Cerebellar nuclear complex (tissue), 1 donor: ENCODE results near the gene USHBP1.
"Not testable (repeated sequence)": the region's sequence is repeated elsewhere in the genome, so short reads cannot be mapped to it uniquely, and the experiment has no call there.

ENCODE experiments used
- DNase-seq, 2 experiments: peaks; one replicate each; lab custom pipeline; 2025; lab: John Stamatoyannopoulos, UW

USHBP1 gene

DNA sequence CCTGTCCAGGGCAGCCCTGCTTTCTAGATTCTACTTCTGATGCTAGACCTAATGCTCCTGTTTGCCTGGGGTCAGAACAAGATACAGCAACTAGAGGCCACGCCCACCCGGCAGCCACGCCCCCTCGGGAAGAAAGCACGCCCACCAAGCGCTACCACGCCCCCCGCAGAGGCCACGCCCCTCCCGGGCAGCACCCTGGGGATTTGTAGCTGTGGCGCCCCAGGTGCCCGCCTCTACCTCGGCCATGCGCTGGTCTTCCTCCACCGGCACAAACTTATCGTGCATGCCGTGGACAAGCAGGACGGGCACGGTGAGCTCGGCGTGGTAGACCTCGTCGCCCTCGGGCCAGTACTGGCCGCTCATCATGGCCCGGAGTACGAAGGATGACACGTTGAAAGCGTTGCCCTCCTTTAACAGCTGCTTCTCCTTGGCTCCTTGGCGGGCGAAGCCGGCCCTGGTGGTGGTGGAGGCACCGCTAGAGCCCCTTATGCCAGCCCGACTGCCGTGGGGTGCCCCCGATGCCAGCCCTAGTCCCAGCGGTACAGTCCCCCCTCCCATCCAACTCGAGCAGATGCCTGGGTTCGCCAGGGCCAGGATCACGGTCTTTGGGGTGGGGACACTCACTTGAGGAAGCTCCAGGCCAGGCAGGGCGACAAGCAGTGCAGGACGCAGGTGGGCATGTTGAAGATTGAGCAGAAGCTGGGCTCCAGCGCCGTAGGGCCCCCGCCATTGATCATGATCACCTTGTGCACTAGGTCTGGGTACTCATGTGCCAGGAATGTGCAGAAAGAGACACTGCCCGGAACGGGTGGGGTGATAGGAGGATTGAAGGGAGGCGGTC is 29.7 kb upstream of the USHBP1 start:
- no peak for DNase-seq

DNA sequence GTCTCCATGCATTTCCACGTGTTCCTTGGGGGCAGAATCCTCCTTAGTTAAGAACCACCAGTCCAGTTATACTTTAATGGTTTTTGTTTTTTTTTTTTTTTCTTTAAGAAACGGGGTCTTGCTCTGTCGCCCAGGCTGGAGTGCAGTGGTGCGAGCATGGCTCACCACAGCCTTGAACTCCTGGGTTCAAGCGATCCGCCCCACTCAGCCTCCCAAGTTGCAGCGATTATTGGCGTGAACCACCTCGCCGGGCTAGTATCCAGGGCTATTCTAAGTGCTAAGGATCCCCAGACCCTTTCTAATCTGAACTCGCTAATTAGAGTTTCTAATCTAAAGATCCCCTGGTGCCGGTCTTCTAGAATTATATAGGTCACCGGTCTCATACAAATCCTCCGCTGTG is 29.1 kb upstream of the USHBP1 start:
- no peak for DNase-seq

DNA sequence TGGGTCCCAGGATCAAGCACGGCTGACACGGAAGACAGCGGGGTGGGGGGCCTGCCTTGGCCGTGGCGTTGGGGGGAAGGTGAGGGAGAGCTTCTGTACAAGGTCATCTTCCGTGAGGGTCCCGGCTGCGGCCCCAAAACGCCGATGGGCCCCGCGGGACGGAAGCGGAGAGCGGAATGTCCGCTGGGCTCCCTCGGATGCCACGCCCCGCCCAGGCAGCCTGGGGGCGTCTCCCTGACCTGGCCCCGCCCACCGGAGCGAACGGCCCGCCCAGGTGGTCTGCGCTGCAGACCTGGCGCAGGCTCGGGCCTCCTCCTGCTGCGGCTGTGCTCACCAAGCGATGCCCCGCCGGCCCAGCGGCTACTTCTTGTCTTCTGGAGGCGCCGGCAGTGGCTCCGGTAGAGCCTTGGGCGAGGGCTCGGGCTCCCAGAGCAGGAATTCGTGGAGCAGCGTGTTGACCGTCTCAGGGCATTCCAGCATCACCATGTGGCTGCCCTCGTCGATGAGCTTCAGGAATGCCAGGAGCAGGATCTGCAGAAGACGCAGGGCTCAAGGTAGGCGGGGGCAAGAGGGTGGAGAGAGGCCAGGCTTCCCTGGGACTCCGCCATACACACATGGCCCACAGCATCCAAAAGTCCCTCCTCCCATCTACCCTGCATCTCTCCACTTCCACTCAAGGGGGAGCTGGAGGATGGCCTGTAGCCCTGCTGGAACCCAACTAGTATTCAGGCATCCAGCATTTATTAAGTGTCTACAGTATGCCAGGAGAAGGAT is 27.9 kb upstream of the USHBP1 start:
- DNase-seq: peak in 1 of 2 experiments; percentile 26

DNA sequence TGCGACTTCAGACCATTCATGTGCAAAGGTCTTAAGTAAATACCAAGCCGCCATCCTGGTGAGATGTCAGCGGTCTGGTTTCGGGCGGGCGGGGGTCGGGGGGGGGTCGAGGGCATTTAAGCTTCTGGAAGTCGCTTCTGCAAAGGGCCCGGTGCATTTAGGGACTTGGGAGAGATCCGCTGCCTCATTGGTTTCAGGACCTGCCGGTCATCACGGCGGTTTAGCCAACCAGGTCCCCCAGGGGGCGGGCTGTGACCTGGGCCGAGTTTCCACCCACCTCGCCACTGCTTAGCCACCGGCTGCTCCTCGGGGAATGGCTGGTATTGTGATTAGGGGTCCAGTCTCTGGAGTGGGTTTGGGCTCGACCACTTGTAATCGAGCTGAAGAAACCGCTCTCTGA is 24.9 kb upstream of the USHBP1 start:
- DNase-seq: no peak

DNA sequence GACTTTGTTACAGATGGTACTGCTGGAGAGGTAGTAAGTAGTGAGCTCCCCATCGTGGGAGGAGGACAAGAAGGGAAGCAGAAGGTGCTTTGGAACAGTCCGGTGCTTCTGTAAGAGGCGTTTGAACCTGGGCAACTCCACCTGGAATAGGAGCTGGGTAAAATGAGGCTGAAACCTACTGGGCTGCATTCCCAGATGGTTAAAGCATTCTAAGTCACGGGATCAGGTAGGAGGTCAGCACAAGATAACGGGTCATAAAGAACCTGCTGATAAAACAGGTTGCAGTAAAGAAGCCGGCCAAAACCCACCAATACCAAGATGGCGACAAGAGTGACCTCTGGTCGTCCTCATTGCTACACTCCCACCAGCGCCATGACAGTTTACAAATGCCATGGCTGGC is 22.2 kb upstream of the USHBP1 start:
- no peak for DNase-seq

DNA sequence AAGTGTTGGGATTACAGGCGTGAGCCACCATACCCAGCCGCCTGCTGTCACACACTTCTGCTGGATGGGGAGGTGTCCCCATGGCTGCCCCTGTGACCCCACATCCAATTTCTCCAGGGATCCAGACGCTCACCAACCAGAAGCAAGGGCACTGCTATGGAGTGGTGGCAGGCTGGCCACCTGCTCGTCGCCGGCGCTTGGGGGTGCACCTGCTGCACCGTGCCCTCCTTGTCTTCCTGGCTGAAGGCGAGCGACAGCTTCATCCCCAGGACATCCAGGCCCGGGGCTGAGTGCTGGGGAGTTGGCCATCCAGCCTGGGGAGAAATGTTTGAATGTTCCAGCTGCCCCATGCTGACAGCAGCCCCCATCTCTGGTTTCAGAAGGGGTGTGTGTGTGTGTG is 21.7 kb upstream of the USHBP1 start:
- DNase-seq: no peak

DNA sequence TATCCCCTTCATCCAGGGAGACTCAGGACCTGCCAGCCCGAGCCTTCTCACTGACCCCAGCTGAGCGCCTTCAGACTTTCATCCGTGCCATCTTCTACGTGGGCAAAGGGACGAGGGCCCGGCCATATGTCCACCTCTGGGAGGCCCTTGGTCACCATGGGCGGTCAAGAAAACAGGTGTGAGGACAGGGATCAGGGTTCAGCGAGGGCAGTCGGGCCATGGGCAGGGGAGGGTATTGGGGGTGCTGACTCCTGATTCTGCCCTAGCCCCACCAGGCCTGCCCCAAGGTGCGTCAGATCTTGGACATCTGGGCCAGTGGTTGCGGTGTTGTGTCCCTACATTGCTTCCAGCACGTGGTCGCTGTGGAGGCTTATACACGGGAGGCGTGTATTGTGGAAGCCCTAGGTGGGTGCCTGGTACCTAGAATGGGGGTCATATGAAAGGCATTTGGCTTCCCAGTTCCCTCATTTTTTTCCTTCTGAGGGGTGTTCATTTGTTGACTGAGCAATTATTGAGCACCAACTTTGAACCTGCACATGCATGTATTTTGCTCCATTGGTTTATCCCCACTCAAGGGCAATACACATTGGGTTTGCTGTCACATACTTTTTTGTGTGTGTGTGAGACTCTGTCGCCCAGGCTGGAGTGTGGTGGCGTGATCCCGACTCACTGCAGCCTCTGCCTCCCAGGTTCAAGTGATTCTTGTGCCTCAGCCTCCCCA is 21.0 kb upstream of the USHBP1 start:
- DNase-seq: no peak

DNA sequence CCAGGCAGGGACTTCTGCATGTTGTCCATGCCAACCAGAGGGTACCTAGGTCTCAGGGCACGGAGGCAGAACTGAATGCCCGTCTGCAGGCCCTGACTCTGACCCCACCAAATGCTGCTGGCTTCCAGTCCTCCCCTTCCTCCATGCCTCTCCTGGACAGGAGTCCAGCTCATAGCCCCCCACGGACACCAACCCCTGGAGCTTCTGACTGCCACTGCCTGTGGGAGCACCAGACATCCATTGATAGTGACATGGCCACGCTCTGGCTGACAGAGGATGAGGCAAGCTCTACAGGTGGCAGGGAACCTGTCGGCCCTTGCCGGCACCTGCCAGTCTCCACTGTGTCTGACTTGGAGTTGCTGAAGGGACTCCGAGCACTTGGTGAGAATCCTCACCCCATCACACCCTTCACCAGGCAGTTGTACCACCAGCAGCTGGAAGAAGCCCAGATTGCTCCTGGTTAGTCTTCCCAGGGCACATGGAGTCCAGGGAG is 19.0 kb upstream of the USHBP1 start:
- DNase-seq: no peak

DNA sequence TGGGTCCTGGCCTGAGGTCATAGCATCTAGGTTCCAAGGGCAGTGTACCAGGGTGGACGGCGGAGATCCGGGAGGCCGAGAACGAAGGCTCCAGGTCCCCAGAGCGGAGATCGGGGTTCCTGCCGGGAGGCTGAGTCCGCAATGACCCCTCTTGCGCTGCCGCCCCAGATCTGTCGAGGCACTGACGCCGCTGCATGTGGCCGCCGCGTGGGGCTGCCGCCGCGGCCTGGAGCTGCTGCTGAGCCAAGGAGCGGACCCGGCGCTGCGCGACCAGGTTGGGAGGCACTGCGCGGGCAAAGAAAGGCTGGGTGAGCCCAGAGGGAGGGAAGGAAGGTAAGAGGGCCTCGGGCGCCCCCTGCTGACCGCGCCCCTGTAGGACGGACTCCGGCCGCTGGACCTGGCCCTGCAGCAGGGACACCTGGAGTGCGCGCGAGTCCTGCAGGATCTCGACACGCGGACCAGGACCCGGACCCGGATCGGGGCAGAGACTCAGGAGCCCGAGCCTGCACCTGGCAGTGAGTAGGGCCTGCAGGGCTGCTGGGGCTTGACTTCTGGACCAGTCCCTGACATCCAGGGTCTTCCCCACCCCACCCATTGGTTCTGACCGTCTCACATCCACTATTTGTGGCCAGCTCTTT is 18.1 kb upstream of the USHBP1 start:
- DNase-seq: peak in 1 of 2 experiments; percentile 34

DNA sequence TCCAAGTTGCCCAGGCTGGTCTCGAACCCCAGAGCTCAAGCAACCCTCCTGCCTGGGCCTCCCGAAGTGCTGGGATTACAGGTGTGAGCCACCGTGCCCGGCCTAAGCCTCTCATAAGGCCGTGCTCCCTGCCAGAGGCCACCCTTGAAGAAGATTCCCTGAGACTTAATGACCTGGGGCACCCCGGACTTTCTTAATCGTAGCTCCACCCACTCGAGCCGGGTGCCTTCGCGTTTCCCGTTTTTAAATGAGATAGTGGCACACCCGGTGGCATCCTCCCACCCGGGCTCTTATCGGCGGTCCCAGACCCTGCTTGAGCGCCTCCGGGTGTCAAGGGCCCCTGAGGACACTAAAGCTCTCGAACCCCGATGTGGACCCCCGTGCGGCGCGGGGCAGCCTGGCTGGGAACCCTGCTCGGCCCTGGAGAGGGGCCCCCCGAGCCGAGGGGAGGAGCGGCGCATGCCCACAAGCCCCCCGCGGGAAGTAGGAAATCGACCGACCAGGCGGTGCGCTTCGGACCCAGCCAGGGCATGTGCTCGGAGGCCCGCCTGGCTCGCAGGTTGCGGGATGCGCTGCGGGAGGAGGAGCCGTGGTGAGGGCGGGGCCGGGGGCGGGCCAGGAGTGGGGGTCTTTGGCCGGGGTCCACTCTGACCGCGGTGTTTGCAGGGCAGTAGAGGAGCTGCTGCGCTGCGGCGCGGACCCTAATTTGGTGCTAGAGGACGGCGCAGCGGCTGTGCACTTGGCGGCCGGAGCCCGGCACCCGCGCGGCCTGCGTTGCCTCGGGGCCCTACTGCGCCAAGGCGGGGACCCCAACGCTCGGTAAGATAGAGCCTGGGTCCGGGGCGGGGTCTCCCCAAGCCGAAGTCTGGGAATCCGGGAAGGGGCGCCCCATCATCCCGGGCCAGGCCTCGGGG is 17.1 kb upstream of the USHBP1 start, which contains the start of gene ANKLE1:
TSS of gene ANKLE1 (plus strand) at position 511 of the 914 bp plus-strand sequence. CDS start at position 531, 20 bp downstream.
- no peak for DNase-seq

DNA sequence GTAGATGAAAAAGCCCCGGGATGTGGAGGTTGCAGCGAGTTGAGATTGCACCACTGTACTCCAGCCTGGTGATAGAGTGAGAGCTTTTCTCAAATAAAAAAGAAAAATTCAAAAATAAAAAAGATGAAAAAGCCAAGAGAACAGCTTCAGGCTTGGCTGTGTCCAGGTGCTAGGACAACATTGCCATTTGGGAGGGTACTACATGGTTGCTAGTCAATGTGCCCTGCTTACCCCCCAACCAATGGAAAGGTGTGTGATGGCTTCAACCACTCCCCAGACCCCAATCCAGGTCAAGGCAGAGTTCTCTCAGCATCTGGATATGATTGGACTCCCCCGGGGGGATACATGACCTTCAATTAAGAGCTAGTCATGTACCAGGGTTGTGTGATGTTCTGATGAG is 14.9 kb upstream of the USHBP1 start:
- no peak for DNase-seq

DNA sequence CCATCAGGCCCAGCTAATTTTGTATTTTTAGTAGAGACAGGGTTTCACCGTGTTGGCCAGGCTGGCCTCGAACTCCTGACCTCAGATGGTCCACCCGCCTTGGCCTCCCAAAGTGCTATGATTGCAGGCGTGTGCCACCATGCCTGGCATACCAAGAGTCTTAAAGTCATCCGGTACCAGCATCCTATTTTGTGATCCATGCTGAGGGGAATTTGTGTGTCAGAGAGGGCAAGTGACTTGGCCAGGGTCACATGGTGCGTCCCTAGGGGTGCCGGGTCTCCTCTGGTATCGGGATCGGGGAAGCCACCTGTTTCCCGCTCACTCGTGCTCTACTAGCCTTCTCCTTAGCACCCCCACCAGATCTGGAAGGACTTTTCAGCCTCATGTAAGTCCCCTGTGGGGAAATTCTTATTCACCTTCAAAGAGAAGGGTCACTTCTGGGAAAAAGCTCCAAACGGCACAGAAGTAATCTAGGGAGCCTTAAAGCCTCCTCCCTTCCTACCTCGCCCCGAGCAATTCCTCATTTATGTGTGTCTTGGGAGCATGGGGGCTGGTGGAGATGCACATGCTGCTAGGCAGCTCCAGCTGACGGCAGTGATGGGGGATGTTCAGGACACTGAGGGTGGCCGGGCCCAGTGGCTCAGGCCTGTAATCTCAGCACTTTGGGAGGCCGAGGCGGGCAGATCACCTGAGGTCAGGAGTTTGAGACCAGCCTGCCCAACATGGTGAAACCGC is 11.1 kb upstream of the USHBP1 start:
- DNase-seq: no peak

DNA sequence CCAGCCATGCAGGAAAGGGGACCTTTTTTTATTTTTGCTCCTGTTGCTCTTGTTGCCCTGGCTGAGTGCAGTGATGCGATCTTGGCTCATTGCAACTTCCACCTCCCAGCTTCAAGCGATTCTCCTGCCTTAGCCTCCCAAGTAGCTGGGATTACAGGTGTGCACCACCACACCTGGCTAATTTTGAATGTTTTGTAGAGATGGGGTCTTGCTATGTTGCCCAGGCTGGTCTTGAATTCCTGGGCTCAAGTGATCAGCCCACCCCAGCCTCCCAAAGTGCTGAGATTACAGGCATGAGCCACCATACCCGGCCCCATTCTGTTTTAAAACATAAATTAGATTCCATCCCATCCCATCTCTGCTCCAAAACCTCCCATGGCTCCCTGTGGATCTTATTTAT is 10.3 kb upstream of the USHBP1 start:
- not testable (repeated sequence) for DNase-seq

DNA sequence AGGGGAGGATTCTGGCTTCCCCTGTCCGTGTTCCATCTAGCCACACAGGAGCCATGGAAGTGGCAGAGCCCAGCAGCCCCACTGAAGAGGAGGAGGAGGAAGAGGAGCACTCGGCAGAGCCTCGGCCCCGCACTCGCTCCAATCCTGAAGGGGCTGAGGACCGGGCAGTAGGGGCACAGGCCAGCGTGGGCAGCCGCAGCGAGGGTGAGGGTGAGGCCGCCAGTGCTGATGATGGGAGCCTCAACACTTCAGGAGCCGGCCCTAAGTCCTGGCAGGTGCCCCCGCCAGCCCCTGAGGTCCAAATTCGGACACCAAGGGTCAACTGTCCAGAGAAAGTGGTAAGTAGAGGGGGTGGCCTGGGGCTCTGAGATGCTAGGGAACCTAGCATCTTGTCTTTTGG is 4.2 kb upstream of the USHBP1 start:
- DNase-seq: no peak

DNA sequence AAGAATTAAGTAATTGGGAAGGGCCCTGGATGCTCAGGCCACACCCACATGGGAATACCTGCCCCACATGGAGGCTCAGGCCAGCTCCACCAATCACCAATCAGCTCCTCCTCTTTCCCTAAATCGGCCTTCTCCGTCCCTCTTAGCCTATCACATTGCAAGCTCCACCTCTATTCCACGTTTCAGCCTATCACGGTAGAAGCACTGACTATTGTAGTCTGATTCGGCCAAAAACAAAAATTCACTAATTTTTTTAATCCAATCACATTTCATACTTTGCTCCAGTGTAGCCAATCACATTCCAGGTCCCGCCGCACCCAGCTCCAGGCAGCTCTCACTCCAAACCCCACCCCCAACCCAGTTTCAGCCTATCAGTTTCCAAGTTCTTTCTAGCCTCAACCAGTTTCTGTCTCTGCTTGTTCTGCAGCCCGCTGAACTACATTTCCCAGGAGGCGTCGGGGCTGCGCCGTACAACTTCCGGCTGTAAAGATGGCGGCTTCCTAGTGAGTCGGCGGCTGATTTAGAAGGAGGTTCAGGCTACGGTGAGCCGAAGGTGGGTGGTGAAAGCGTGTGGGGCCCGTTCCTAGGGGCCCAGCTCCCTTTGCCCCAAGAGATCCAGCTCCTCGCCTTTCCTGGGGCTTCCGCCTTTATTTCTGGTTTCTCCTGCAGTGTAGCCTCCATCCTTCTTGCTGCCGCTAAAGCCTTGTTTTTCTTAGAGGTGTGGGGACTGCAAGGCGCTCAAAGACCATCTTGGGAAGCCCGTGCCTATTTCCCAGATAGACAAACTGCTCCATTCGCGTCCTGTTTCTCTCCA is 2.6 kb upstream of the USHBP1 start, which contains the start of gene BABAM1:
TSS of gene BABAM1 (plus strand) at position 469 of the 814 bp plus-strand sequence. CDS start 1,364 bp downstream, outside the sequence.
- peak; percentile 96 to 99 for DNase-seq

DNA sequence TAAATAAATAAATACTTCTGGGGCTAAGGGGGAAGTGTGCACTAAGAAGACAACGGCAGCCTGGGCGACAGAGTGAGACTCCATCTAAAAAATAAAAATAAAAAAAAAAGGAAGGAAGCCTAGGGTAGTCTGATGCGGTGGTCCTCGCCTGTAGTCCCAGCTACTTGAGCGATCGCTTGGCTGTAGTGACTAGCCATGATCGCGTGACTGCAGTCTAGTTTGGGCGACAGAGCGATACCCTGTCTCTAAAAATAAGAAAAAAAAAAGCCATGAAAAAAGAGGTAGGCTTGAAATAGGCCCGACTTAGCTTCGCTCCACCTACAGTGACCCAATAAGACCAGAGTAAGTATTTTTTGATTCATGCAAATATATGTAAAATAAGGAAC is 2.0 kb upstream of the USHBP1 start:
- no peak for DNase-seq

DNA sequence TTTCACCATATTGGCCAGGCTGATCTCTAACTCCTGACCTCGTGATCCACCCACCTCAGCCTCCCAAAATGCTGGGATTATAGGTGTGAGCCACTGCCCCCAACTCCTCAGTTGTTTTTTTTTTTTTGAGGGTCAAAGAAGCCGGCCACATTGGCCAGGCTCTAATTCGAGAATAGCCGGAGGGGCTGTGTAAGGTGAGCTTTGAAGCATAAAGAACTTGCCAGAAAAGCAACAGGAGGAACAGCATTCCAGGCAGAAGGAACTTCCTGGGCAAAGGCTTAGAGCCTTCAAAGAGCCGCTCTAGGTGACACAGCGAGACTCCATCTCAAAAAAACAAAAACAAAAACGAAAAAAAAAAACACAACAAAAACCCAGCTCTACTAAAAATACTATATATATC is 1.5 kb upstream of the USHBP1 start:
- no peak for DNase-seq

DNA sequence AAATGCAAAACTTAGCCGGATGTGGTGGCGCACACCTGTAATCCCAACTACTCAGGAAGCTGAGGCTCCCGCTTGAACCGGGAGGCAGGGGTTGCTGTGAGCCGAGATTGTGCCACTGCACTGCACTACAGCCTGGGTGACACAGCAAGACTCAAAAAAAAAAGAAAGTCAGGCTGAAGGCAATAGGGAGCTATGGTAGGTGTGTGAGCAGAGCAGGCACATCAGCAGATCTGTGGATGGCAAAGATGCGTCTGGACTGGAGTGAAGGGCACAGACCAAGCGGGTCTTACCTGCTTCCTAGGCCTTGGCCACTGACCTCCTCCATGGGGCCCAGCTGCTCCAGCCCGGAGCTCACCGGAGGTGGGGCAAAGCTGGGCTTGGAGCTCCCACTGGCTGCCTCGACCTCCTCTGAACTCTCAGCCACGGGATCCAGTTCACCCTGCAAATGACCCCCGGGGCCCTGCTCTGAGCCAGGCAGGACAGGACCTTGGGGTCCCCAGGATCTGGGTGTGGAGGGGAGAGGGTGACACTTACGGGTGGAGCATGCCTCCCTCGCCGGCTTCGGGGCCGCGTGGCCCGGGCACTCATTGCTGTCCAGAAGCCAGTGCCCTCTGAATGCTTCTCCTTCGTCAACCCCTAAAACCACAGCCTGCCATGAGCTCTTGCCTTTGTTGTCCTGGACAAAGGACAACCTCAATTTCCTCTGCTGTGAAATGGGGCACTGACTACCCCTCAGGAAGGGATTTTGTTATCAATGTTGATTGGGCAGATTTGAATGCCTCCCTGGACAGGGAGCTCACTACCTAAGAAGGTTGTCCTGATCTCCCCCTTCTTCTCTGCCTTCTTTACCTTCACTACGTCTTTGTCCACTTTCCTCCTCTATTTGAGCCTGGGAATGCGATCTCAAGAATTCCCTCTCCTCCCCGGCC is 569 bp downstream of the USHBP1 start:
- DNase-seq: no peak
